NCI-H1105 treated with DMSO at 0.1 percent for 48 hours (cell line): Measurements from ENCODE around the gene KLK3.
"Not testable (repeated sequence)": the region's sequence is repeated elsewhere in the genome, so short reads cannot be mapped to it uniquely, and the experiment has no call there.

Experiments
- DNase-seq: peaks from one replicate; lab custom pipeline; 2025; lab: John Stamatoyannopoulos, UW

The KLK3 gene

GRCh38 chr19:50861496-50862286, 7.0 kb downstream of the KLK3 start:
- no peak for DNase-seq

GRCh38 chr19:50869479-50869878, 14.8 kb downstream of the KLK3 start:
- DNase-seq: no peak

GRCh38 chr19:50870417-50871089, 15.8 kb downstream of the KLK3 start:
- DNase-seq: no peak

GRCh38 chr19:50873056-50873455, 18.3 kb downstream of the KLK3 start, which contains the start of gene KLK2:
Gene KLK2, plus strand, starts transcription at chr19:50873439. Its CDS starts 35 bp downstream, at chr19:50873474.
- no peak for DNase-seq

- DNase-seq: no peak
Observed at GRCh38 chr19:50874211-50874610, 19.5 kb downstream of the KLK3 start.

- no peak for DNase-seq
Observed at GRCh38 chr19:50875795-50876422, 21.2 kb downstream of the KLK3 start.

GRCh38 chr19:50876456-50876855, 21.7 kb downstream of the KLK3 start:
- no peak for DNase-seq

GRCh38 chr19:50877338-50877737, 22.6 kb downstream of the KLK3 start:
- no peak for DNase-seq

GRCh38 chr19:50878851-50879250, 24.1 kb downstream of the KLK3 start:
- DNase-seq: no peak

GRCh38 chr19:50880241-50880640, 25.5 kb downstream of the KLK3 start:
- no peak for DNase-seq

- no peak for DNase-seq
Observed at GRCh38 chr19:50882188-50882587, 27.5 kb downstream of the KLK3 start.

- DNase-seq: no peak
Observed at GRCh38 chr19:50889638-50890037, 34.9 kb downstream of the KLK3 start.

GRCh38 chr19:50890422-50891252, 35.9 kb downstream of the KLK3 start:
- no peak for DNase-seq

- DNase-seq: no peak
Observed at GRCh38 chr19:50891253-50891625, 36.5 kb downstream of the KLK3 start.

- no peak for DNase-seq
Observed at GRCh38 chr19:50893047-50893736, 38.5 kb downstream of the KLK3 start.

GRCh38 chr19:50894478-50895356, 40.0 kb downstream of the KLK3 start:
- no peak for DNase-seq

GRCh38 chr19:50896089-50896590, 41.4 kb downstream of the KLK3 start:
- DNase-seq: not testable (repeated sequence)

GRCh38 chr19:50896591-50897190, 42.0 kb downstream of the KLK3 start:
- peak; percentile 11 for DNase-seq

- no peak for DNase-seq
Observed at GRCh38 chr19:50897191-50897607, 42.5 kb downstream of the KLK3 start.

GRCh38 chr19:50897612-50898011, 42.9 kb downstream of the KLK3 start:
- no peak for DNase-seq
